ENCODE measurements around the gene PNRC1.

- TF ChIP-seq POLR2A (IDR thresholded peaks at IDR 0.05): no peak
- no peak for TF ChIP-seq CTCF (IDR thresholded peaks at IDR 0.05)
Measured at GRCh38 chr6:89085409-89086205, 5.1 kb downstream of the PNRC1 start.

All from testis (tissue), 2 donors.